ENCODE results near the gene SLC48A1. TPM values are rescaled to one million over a fixed set of nuclear protein-coding genes. Genes with fewer than 3 reads are reported as not detected.

SLC48A1 gene
- polyA plus RNA-seq, 3 donors, result 9.4 to 19.6 (median 15.8) TPM

- Histone ChIP-seq H4K20me1 (ENCODE audit: insufficient read depth, low read length) (no peaks in the 10 kb centered on the region), H3K4me1 (ENCODE audit: control insufficient read depth in 1 of 2, insufficient read depth in 2 of 2, low read length in 2 of 2) (peaks cover 64 to 86% of the 10 kb centered on the region in 2 donors), H3K4me3 (replicated peaks in 1 of 3; ENCODE audit: low read depth in 2 of 3, low read length in 3 of 3) (peak overlapping the region in 1 of 3 experiments; percentile 56), H3K27me3 (ENCODE audit: control insufficient read depth in 2 of 2, insufficient read depth in 2 of 2, low read length in 2 of 2) (no peaks in the 10 kb centered on the region), H3K4me2 (replicated peaks; ENCODE audit: extremely low read depth, low read length, poor library complexity, severe bottlenecking) (peak overlapping the region; percentile 63), H3K36me3 (replicated peaks in 1 of 2; ENCODE audit: control insufficient read depth in 1 of 2, insufficient read depth in 2 of 2, low read length in 2 of 2) (no peaks in the 10 kb centered on the region), H3K79me2 (ENCODE audit: insufficient read depth, low read length) (no peaks in the 10 kb centered on the region), H3K27ac (ENCODE audit: low read depth in 1 of 2, low read length in 2 of 2) (peak overlapping the region; percentile 15 to 60), H2AFZ (ENCODE audit: insufficient read depth, low read depth, low read length, poor library complexity, severe bottlenecking) (peak overlapping the region; percentile 68), H3K9ac (ENCODE audit: insufficient read depth, low read length, poor library complexity, severe bottlenecking) (no peak overlapping the region), H3K9me3 (replicated peaks in 1 of 2; ENCODE audit: control insufficient read depth in 1 of 2, insufficient read depth in 1 of 2, low read length in 2 of 2) (no peaks in the 10 kb centered on the region)
- peaks cover 77% of the 10 kb centered on the region for H3K4me1 Mint-ChIP-seq
- H3K4me3 Mint-ChIP-seq, result peak overlapping the region in 1 of 2 donors; percentile 70
- peak overlapping the region in 5 of 7 donors; percentile 33 to 83 (median 69) for H3K27ac Mint-ChIP-seq
- no peaks in the 10 kb centered on the region for H3K9me3 Mint-ChIP-seq
- intact Hi-C loops (cut with micrococcal nuclease), result no loop called here
- 98% methylated on average over 8 of the region's 14 CpGs for WGBS (ENCODE audit: insufficient coverage)
- TF ChIP-seq, protein P1, sequence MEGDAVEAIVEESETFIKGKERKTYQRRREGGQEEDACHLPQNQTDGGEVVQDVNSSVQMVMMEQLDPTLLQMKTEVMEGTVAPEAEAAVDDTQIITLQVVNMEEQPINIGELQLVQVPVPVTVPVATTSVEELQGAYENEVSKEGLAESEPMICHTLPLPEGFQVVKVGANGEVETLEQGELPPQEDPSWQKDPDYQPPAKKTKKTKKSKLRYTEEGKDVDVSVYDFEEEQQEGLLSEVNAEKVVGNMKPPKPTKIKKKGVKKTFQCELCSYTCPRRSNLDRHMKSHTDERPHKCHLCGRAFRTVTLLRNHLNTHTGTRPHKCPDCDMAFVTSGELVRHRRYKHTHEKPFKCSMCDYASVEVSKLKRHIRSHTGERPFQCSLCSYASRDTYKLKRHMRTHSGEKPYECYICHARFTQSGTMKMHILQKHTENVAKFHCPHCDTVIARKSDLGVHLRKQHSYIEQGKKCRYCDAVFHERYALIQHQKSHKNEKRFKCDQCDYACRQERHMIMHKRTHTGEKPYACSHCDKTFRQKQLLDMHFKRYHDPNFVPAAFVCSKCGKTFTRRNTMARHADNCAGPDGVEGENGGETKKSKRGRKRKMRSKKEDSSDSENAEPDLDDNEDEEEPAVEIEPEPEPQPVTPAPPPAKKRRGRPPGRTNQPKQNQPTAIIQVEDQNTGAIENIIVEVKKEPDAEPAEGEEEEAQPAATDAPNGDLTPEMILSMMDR (IDR thresholded peaks at IDR 0.05), result no peak
- no peaks in the 10 kb centered on the region for H3K36me3 Mint-ChIP-seq
- DNase-seq, result no peak
- peaks cover 0 to 3% (median 2%) of the 10 kb centered on the region in 3 donors for H3K27me3 Mint-ChIP-seq (ENCODE audit: low read depth in 3 of 3)
Observed at GRCh38 chr12:47828008-47828975, 55.3 kb downstream of the SLC48A1 start.

GRCh38 chr12:47828976-47829482 lies 56.0 kb downstream of the SLC48A1 start:
- Histone ChIP-seq H3K4me3 (replicated peaks in 1 of 3; ENCODE audit: low read depth in 2 of 3, low read length in 3 of 3) (peak overlapping the region in 1 of 3 experiments; percentile 56), H2AFZ (ENCODE audit: insufficient read depth, low read depth, low read length, poor library complexity, severe bottlenecking) (peak overlapping the region; percentile 68), H3K4me1 (ENCODE audit: control insufficient read depth in 1 of 2, insufficient read depth in 2 of 2, low read length in 2 of 2) (peaks cover 57 to 83% of the 10 kb centered on the region in 2 donors), H3K9ac (ENCODE audit: insufficient read depth, low read length, poor library complexity, severe bottlenecking) (no peak overlapping the region), H3K79me2 (ENCODE audit: insufficient read depth, low read length) (no peaks in the 10 kb centered on the region), H3K4me2 (replicated peaks; ENCODE audit: extremely low read depth, low read length, poor library complexity, severe bottlenecking) (peak overlapping the region; percentile 63), H3K27ac (ENCODE audit: low read depth in 1 of 2, low read length in 2 of 2) (peak overlapping the region; percentile 22 to 71), H3K9me3 (replicated peaks in 1 of 2; ENCODE audit: control insufficient read depth in 1 of 2, insufficient read depth in 1 of 2, low read length in 2 of 2) (no peaks in the 10 kb centered on the region), H4K20me1 (ENCODE audit: insufficient read depth, low read length) (no peaks in the 10 kb centered on the region), H3K27me3 (ENCODE audit: control insufficient read depth in 2 of 2, insufficient read depth in 2 of 2, low read length in 2 of 2) (no peaks in the 10 kb centered on the region), H3K36me3 (replicated peaks in 1 of 2; ENCODE audit: control insufficient read depth in 1 of 2, insufficient read depth in 2 of 2, low read length in 2 of 2) (no peaks in the 10 kb centered on the region)
- Mint-ChIP-seq H3K9me3 (no peaks in the 10 kb centered on the region), H3K36me3 (no peaks in the 10 kb centered on the region), H3K27ac (peak overlapping the region; percentile 60 to 83 (median 68)), H3K4me1 (peaks cover 74% of the 10 kb centered on the region), H3K27me3 (ENCODE audit: low read depth in 3 of 3) (peaks cover 0 to 3% (median 2%) of the 10 kb centered on the region in 3 donors), H3K4me3 (peak overlapping the region; percentile 67 to 70)
- no CpG with 5 or more reads among the region's 7 CpGs for WGBS (ENCODE audit: insufficient coverage)
- DNase-seq, result no peak
- TF ChIP-seq, protein P1 (IDR thresholded peaks at IDR 0.05), result no peak
- intact Hi-C loops (cut with micrococcal nuclease), result no loop called here

Measured in CD14-positive monocyte (primary cell).